ENCODE results near the gene CNNM1. TPM values are rescaled to one million over a fixed set of nuclear protein-coding genes. Genes with fewer than 3 reads are reported as not detected.

The CNNM1 gene
- total RNA-seq, 1 donor from 2014 or later, result 0.56 TPM

- Histone ChIP-seq H3K4me2 (no peak overlapping the region), H3K4me1 (peaks cover 10% of the 10 kb centered on the region), H2AFZ (replicated peaks) (no peak overlapping the region), H3K4me3 (no peak overlapping the region), H3K27me3 (no peaks in the 10 kb centered on the region), H4K20me1 (ENCODE audit: low read depth) (no peaks in the 10 kb centered on the region), H3K79me2 (ENCODE audit: low read depth) (no peaks in the 10 kb centered on the region), H3K9ac (no peak overlapping the region), H3K9me3 (ENCODE audit: low read depth) (no peaks in the 10 kb centered on the region), H3K27ac (no peak overlapping the region), H3F3A (ENCODE audit: low read depth) (no peaks in the 10 kb centered on the region), H3K36me3 (no peaks in the 10 kb centered on the region)
- TF ChIP-seq CTCF (IDR thresholded peaks at IDR 0.05) (no peak), EZH2 (IDR thresholded peaks at IDR 0.05) (no peak), EZH2phosphoT487 (IDR thresholded peaks at IDR 0.05) (no peak)
- Mint-ChIP-seq H3K27me3 (ENCODE audit: insufficient read depth, low read depth) (peaks cover 2% of the 10 kb centered on the region), H3K4me3 (no peak overlapping the region), H3K9me3 (peaks cover 2% of the 10 kb centered on the region), H3K36me3 (no peaks in the 10 kb centered on the region), H3K4me1 (no peaks in the 10 kb centered on the region), H3K27ac (no peak overlapping the region)
- no peak for DNase-seq (ENCODE audit: low spot score)
These were observed 12.8 kb upstream of the CNNM1 start for GRCh38 chr10:99316374-99316773.

- no peaks in the 10 kb centered on the region for H3K9me3 Mint-ChIP-seq
- TF ChIP-seq CTCF (IDR thresholded peaks at IDR 0.05) (no peak), EZH2 (IDR thresholded peaks at IDR 0.05) (no peak), EZH2phosphoT487 (IDR thresholded peaks at IDR 0.05) (peak; percentile 65)
- no peaks in the 10 kb centered on the region for H3K36me3 ChIP-seq
- no peaks in the 10 kb centered on the region for H3K4me1 Mint-ChIP-seq
- no peak overlapping the region for H3K4me3 Mint-ChIP-seq
- no peak for DNase-seq (ENCODE audit: low spot score)
- H3K4me1 ChIP-seq, result peaks cover 10% of the 10 kb centered on the region
- no peaks in the 10 kb centered on the region for H3K36me3 Mint-ChIP-seq
- H3K4me2 ChIP-seq, result no peak overlapping the region
- H3F3A ChIP-seq (ENCODE audit: low read depth), result no peaks in the 10 kb centered on the region
- peaks cover 4% of the 10 kb centered on the region for H3K27me3 Mint-ChIP-seq (ENCODE audit: insufficient read depth, low read depth)
- H3K79me2 ChIP-seq (ENCODE audit: low read depth), result no peaks in the 10 kb centered on the region
- no peaks in the 10 kb centered on the region for H4K20me1 ChIP-seq (ENCODE audit: low read depth)
- no peak overlapping the region for H3K27ac ChIP-seq
- no peak overlapping the region for H3K9ac ChIP-seq
- H2AFZ ChIP-seq (replicated peaks), result no peak overlapping the region
- H3K9me3 ChIP-seq (ENCODE audit: low read depth), result no peaks in the 10 kb centered on the region
- H3K27me3 ChIP-seq, result no peaks in the 10 kb centered on the region
- no peak overlapping the region for H3K27ac Mint-ChIP-seq
- no peak overlapping the region for H3K4me3 ChIP-seq
These were observed 11.1 kb upstream of the CNNM1 start for GRCh38 chr10:99318048-99318447.

- H3K79me2 ChIP-seq (ENCODE audit: low read depth), result no peaks in the 10 kb centered on the region
These were observed 10.7 kb upstream of the CNNM1 start for GRCh38 chr10:99318475-99318874.

More at GRCh38 chr10:99318475-99318874, 10.7 kb upstream of the CNNM1 start:
- TF ChIP-seq EZH2phosphoT487 (IDR thresholded peaks at IDR 0.05), result no peak
- TF ChIP-seq CTCF (IDR thresholded peaks at IDR 0.05), result no peak
- no peak for TF ChIP-seq EZH2 (IDR thresholded peaks at IDR 0.05)
- H3K27ac ChIP-seq, result no peak overlapping the region
- H4K20me1 ChIP-seq (ENCODE audit: low read depth), result no peaks in the 10 kb centered on the region
- H3K36me3 ChIP-seq, result no peaks in the 10 kb centered on the region
- no peak overlapping the region for H3K27ac Mint-ChIP-seq
- H3K4me1 ChIP-seq, result peaks cover 10% of the 10 kb centered on the region
- H3K36me3 Mint-ChIP-seq, result no peaks in the 10 kb centered on the region
- peaks cover 4% of the 10 kb centered on the region for H3K27me3 Mint-ChIP-seq (ENCODE audit: insufficient read depth, low read depth)
- H3K9ac ChIP-seq, result no peak overlapping the region
- DNase-seq (ENCODE audit: low spot score), result no peak
- no peak overlapping the region for H3K4me3 ChIP-seq
- H3F3A ChIP-seq (ENCODE audit: low read depth), result no peaks in the 10 kb centered on the region
- no peaks in the 10 kb centered on the region for H3K27me3 ChIP-seq
- H2AFZ ChIP-seq (replicated peaks), result no peak overlapping the region
- no peak overlapping the region for H3K4me3 Mint-ChIP-seq
- no peaks in the 10 kb centered on the region for H3K9me3 ChIP-seq (ENCODE audit: low read depth)
- H3K9me3 Mint-ChIP-seq, result no peaks in the 10 kb centered on the region
- no peaks in the 10 kb centered on the region for H3K4me1 Mint-ChIP-seq
- H3K4me2 ChIP-seq, result no peak overlapping the region

All from neural progenitor cell (in vitro differentiated cells).